H1 (cell line): Measurements from ENCODE around the gene DZIP1L.

ENCODE experiments used
- CHD2 ChIP-seq: IDR thresholded peaks from 2 replicates; pipeline ENCODE4 v1.6.1; 2012; ENCODE audit warnings: low read length, improper control_type of control experiment
- EZH2 ChIP-seq: fragments of 200-600 bp; sonication (generic); IDR thresholded peaks from 2 replicates; pipeline ENCODE4 v1.7.1; 2012; ENCODE audit warnings: low read depth, mild to moderate bottlenecking, moderate library complexity, low read length, inconsistent platforms; ENCODE audit not compliant: severe bottlenecking
- POLR2A ChIP-seq, 2 experiments: IDR thresholded peaks; 1 replicate in 1 of 2; 2 replicates in 1 of 2; pipeline ENCODE4 v1.6.1; 2011; ENCODE audit warnings: low read depth in 2 of 2, low read length in 2 of 2, mild to moderate bottlenecking in 2 of 2; ENCODE audit errors: control extremely low read depth in 1 of 2
- POLR2AphosphoS5 ChIP-seq: IDR thresholded peaks from 2 replicates; pipeline ENCODE4 v1.6.1; 2011; ENCODE audit warnings: low read depth, low read length
- RXRA ChIP-seq: IDR thresholded peaks from 2 replicates; pipeline ENCODE4 v1.6.1; 2011; ENCODE audit warnings: low read depth, mild to moderate bottlenecking, low read length, moderate library complexity; ENCODE audit not compliant: insufficient read depth
- SRF ChIP-seq: IDR thresholded peaks from 2 replicates; pipeline ENCODE4 v1.6.1; 2011; ENCODE audit warnings: mild to moderate bottlenecking, low read depth, low read length, moderate library complexity
- TF ChIP-seq, protein P1 (sequence below), 3 experiments: IDR thresholded peaks; 1 replicate in 2 of 3; 2 replicates in 1 of 3; pipeline versions ENCODE4 v1.5.1 to v1.6.1; 2011; ENCODE audit warnings: low read length in 3 of 3, mild to moderate bottlenecking in 3 of 3, inconsistent platforms in 2 of 3, low read depth in 1 of 3, moderate library complexity in 1 of 3; ENCODE audit not compliant: insufficient read depth in 1 of 3; ENCODE audit errors: control extremely low read depth in 1 of 3
- TF ChIP-seq, protein P2 (sequence below): IDR thresholded peaks from 2 replicates; pipeline ENCODE4 v1.6.1; 2011; ENCODE audit warnings: low read length, improper control_type of control experiment

DNA sequence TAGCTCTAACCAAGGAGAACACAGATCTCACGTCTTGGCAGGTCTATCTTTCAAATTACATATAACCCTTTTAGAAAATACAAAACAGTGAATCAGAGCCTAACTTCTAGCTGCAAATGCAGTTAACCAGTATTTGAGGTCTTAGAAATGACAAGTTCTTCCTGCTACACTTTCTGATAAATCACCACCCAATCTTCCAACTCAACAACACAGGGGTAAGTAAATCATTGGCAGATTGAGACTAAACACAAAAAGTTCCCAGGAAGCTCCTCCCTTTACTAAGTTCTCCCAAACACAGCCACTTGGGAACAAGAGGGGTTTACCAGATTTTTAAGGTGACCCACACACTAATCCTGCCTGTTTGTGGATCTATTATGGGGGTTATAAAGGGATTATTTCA is 16.8 kb upstream of the DZIP1L start, which contains the start of gene A4GNT:
- TF ChIP-seq CHD2 (no peak), SRF (no peak), POLR2A (IDR thresholded peaks at IDR 0.05; ENCODE audit: control extremely low read depth in 1 of 2, low read depth in 2 of 2, low read length in 2 of 2) (no peak), POLR2AphosphoS5 (no peak), RXRA (no peak), EZH2 (no peak)
- TF ChIP-seq, protein P1, sequence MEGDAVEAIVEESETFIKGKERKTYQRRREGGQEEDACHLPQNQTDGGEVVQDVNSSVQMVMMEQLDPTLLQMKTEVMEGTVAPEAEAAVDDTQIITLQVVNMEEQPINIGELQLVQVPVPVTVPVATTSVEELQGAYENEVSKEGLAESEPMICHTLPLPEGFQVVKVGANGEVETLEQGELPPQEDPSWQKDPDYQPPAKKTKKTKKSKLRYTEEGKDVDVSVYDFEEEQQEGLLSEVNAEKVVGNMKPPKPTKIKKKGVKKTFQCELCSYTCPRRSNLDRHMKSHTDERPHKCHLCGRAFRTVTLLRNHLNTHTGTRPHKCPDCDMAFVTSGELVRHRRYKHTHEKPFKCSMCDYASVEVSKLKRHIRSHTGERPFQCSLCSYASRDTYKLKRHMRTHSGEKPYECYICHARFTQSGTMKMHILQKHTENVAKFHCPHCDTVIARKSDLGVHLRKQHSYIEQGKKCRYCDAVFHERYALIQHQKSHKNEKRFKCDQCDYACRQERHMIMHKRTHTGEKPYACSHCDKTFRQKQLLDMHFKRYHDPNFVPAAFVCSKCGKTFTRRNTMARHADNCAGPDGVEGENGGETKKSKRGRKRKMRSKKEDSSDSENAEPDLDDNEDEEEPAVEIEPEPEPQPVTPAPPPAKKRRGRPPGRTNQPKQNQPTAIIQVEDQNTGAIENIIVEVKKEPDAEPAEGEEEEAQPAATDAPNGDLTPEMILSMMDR (IDR thresholded peaks at IDR 0.05; ENCODE audit: control extremely low read depth in 1 of 3, insufficient read depth in 1 of 3, low read depth in 1 of 3, low read length in 3 of 3): no peak
- TF ChIP-seq, protein P2, sequence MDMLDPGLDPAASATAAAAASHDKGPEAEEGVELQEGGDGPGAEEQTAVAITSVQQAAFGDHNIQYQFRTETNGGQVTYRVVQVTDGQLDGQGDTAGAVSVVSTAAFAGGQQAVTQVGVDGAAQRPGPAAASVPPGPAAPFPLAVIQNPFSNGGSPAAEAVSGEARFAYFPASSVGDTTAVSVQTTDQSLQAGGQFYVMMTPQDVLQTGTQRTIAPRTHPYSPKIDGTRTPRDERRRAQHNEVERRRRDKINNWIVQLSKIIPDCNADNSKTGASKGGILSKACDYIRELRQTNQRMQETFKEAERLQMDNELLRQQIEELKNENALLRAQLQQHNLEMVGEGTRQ: no peak
